Esophagus muscularis mucosa (tissue), 4 donors: ENCODE results near the gene RNU6-9. TPM values are rescaled to one million over a fixed set of nuclear protein-coding genes. Genes with fewer than 3 reads are reported as not detected.
A peak's percentile ranks its signal among the peaks of the same experiment; 100 is the strongest.

Experiments
- DNase-seq: peaks from one replicate; pipeline ENCODE4 v3.0.0-alpha.2; 2017; ENCODE audit errors: extremely low spot score
- H3K27ac ChIP-seq, 4 donors: fragments of 200-600 bp; sonication (generic); replicated peaks in 1 of 4; 1 replicate in 3 of 4; 2 replicates in 1 of 4; pipeline ENCODE4 v1.5.1; 2016 to 2019; ENCODE audit warnings: mild to moderate bottlenecking in 1 of 4
- H3K27me3 ChIP-seq, 4 donors: fragments of 200-600 bp; sonication (generic); one replicate each; pipeline versions ENCODE4 v1.5.1 to v1.6.0; 2016 to 2019
- H3K36me3 ChIP-seq, 4 donors: fragments of 200-600 bp; sonication (generic); one replicate each; pipeline ENCODE4 v1.5.1; 2016 to 2019
- H3K4me1 ChIP-seq, 4 donors: fragments of 200-600 bp; sonication (generic); one replicate each; pipeline ENCODE4 v1.5.1; 2016 to 2019
- H3K4me3 ChIP-seq, 4 donors: fragments of 200-600 bp; sonication (generic); 1 replicate in 2 of 4; 2 replicates in 2 of 4; pipeline ENCODE4 v1.5.1; 2016 to 2019; ENCODE audit warnings: mild to moderate bottlenecking in 4 of 4, moderate library complexity in 1 of 4
- H3K9me3 ChIP-seq, 4 donors: fragments of 200-600 bp; sonication (generic); 1 replicate in 3 of 4; 2 replicates in 1 of 4; pipeline ENCODE4 v1.5.1; 2016 to 2019
- EP300 ChIP-seq: sonication (generic); formaldehyde crosslinking; IDR thresholded peaks from one replicate; pipeline ENCODE4 v1.6.1; 2017; ENCODE audit warnings: antibody characterized with exemption
- POLR2A ChIP-seq: fragments of 450-650 bp; IDR thresholded peaks from one replicate; pipeline ENCODE4 v1.6.1; 2017; ENCODE audit warnings: antibody characterized with exemption, moderate library complexity, mild to moderate bottlenecking, low read depth
- POLR2AphosphoS5 ChIP-seq, 2 donors: sonication (generic); formaldehyde crosslinking; IDR thresholded peaks; one replicate each; pipeline ENCODE4 v1.6.1; 2017; ENCODE audit warnings: antibody characterized with exemption in 2 of 2
- WGBS: methylation state at CpG from one replicate; pipeline ENCODE4 v1.1.5; 2018; 5-methylcytosine and 5-hydroxymethylcytosine counted together
- intact Hi-C: fragments of 100-400 bp; cut with DNase I; formaldehyde crosslinking; loops from one replicate; pipeline ENCODE4 v1.15.1; 2023
- total RNA-seq, 4 donors: library from RNA; depleted of rRNA; stranded (reverse); fragments of >200 nt; gene quantifications; one replicate each; pipeline versions ENCODE4 v1.1.0 to v1.2.1, GENCODE V29; 2016
- TF ChIP-seq, protein P1 (sequence below), 3 experiments: fragments of 200-600 bp in 2 of 3; fragments of 450-650 bp in 1 of 3; sonication (generic) in 2 of 3; IDR thresholded peaks; one replicate each; pipeline ENCODE4 v1.5.1; 2017 to 2019; ENCODE audit warnings: antibody characterized with exemption in 3 of 3, mild to moderate bottlenecking in 2 of 3, moderate library complexity in 1 of 3

Gene RNU6-9
- total RNA-seq, 4 donors from 2014 or later = not detected

DNA sequence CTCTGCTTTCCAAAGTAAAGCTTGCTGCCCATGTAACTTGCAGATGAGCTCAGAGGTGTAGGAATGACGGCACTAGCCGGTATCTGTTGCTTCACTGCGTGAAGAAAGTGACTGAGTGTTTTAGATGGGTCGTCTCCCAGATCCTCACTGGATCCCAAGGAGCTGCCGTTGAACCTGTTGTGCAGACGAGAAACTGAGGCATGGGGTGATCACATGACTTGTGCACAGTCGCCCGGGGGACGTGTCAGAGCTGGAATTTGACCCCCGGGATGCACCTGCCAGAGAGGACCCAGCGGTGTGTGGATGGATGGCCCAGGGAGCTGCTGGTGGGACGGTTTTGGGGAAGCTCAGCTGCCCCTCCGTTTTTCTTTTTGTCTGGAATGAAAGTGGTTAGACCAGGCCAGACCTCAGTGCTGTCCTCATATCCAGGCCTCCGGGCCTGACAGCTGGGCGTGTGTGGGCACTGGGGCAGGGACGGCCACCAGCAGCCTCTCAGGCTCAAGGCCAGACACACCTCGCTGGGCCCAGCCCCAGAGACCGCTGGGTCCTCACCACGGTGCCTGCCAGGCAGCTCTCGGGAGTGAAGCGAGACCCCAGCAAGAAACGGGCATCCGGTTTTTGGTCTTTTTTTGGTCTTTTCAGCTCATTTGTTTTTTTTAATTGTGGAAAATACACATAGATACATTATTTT lies 45.1 kb downstream of the RNU6-9 start:
- intact Hi-C loops = no loop called here
- H3K27me3 ChIP-seq = no peaks in the 10 kb centered on the region
- no peak overlapping the region for H3K27ac ChIP-seq
- peaks cover 0 to 9% (median 7%) of the 10 kb centered on the region in 4 donors for H3K36me3 ChIP-seq
- DNase-seq = no peak
- no peak overlapping the region for H3K4me3 ChIP-seq
- TF ChIP-seq EP300 = no peak
- TF ChIP-seq, protein P1, sequence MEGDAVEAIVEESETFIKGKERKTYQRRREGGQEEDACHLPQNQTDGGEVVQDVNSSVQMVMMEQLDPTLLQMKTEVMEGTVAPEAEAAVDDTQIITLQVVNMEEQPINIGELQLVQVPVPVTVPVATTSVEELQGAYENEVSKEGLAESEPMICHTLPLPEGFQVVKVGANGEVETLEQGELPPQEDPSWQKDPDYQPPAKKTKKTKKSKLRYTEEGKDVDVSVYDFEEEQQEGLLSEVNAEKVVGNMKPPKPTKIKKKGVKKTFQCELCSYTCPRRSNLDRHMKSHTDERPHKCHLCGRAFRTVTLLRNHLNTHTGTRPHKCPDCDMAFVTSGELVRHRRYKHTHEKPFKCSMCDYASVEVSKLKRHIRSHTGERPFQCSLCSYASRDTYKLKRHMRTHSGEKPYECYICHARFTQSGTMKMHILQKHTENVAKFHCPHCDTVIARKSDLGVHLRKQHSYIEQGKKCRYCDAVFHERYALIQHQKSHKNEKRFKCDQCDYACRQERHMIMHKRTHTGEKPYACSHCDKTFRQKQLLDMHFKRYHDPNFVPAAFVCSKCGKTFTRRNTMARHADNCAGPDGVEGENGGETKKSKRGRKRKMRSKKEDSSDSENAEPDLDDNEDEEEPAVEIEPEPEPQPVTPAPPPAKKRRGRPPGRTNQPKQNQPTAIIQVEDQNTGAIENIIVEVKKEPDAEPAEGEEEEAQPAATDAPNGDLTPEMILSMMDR (IDR thresholded peaks at IDR 0.05) = no peak
- TF ChIP-seq POLR2AphosphoS5 (IDR thresholded peaks at IDR 0.05) = no peak
- no peak for TF ChIP-seq POLR2A
- WGBS = 89% methylated on average over 20 of the region's 23 CpGs
- peaks cover 29 to 51% (median 47%) of the 10 kb centered on the region in 4 donors for H3K4me1 ChIP-seq
- H3K9me3 ChIP-seq = no peaks in the 10 kb centered on the region

DNA sequence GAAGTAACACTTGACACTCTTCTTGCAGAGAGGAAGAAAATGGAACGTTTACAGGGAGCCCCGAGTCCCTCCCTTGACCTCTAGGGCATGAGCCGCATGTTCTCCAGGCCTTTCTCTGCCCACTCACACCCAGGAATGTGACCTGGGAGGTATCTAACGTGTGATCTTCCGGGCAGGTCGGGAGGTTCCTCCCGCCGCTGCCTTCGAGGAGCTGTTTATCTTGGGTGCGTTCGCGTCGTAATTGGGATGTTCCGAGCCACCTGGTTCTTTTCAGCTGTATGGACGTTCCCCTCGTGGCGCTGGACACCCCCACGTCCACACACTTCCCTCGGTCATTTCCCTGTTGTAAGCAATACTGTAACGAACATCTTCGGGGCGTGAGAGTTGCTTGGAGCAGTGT lies 46.2 kb downstream of the RNU6-9 start:
- Histone ChIP-seq H3K4me1 (peaks cover 18 to 41% (median 37%) of the 10 kb centered on the region in 4 donors), H3K4me3 (no peak overlapping the region), H3K9me3 (no peaks in the 10 kb centered on the region), H3K27me3 (no peaks in the 10 kb centered on the region), H3K27ac (no peak overlapping the region), H3K36me3 (peaks cover 0 to 9% (median 7%) of the 10 kb centered on the region in 4 donors)
- 91% methylated on average over 15 of the region's 22 CpGs for WGBS
- intact Hi-C loops = no loop called here
- DNase-seq = no peak
- TF ChIP-seq EP300 = no peak
- no peak for TF ChIP-seq POLR2A
- TF ChIP-seq, protein P1 (IDR thresholded peaks at IDR 0.05) = no peak
- no peak for TF ChIP-seq POLR2AphosphoS5 (IDR thresholded peaks at IDR 0.05)

DNA sequence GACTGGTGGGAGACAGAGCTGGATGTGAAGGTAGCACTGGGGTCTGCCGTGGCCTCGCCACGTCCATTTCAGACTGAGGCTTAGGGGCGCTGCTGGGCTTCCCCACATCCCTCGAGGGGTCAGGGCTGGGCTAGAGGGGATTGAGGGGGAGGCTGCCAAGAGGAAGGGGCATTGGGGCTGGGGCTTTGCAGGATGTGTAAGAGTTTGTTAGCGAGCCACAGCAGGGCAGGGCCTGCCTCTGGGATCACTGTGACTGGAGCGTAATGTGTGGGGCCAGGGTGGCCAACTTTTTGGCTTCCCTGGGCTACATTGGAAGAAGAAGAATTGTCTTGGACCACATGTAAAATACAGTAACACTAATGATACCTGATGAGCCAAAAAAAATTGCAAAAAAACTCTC lies 46.6 kb downstream of the RNU6-9 start:
- no peak for TF ChIP-seq POLR2AphosphoS5 (IDR thresholded peaks at IDR 0.05)
- TF ChIP-seq, protein P1 (IDR thresholded peaks at IDR 0.05) = no peak
- H3K9me3 ChIP-seq = no peaks in the 10 kb centered on the region
- peak overlapping the region; percentile 72 to 84 (median 79) for H3K27ac ChIP-seq
- no peak overlapping the region for H3K4me3 ChIP-seq
- H3K36me3 ChIP-seq = peaks cover 0 to 9% (median 7%) of the 10 kb centered on the region in 4 donors
- intact Hi-C loops = loop anchor here (5.0 kb wide), 1 partner anchor 37 kb away; no protein-coding TSS in a partner anchor
- DNase-seq = no peak
- no peaks in the 10 kb centered on the region for H3K27me3 ChIP-seq
- peaks cover 14 to 36% (median 32%) of the 10 kb centered on the region in 4 donors for H3K4me1 ChIP-seq
- WGBS = 93% methylated on average over 3 of the region's 7 CpGs

DNA sequence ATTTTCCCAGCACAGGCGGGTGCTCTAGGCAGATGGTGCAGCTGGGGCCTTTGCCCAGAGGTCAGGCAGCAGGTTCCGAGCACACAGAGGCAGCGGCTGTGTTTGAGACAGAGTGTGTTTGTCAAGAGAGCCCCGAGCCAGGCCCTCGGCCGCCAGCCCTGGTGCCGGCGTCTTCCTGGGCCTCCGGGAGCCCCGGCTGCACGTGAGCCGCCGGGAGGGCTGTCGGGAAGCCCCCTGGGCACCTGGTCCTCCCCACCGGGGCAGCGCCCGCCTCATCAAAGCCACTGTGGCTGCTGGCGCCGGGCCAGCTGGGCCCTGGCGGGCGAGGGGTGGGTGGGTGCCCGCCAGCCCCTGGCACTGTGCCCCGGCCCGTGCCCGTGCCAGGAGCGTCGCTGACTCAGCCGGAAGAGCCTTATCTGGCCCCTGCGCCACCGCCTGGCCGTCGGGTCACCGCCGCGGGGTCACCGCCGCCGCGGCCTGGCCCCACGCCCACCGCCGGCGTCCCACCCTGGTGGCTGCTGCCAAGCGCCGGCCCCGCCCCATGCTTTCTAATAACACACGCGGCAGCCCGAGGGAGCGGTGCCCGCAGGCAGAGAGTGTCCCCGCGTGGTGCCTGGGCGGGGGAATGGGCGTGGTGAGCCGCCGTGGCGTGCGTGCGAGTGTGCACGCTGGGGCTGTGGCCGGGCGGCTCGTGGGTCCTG lies 47.5 kb downstream of the RNU6-9 start:
- Histone ChIP-seq H3K4me1 (peaks cover 11 to 29% (median 24%) of the 10 kb centered on the region in 4 donors), H3K4me3 (peak overlapping the region; percentile 42 to 57 (median 44)), H3K36me3 (peaks cover 0 to 9% (median 7%) of the 10 kb centered on the region in 4 donors), H3K27ac (peak overlapping the region; percentile 72 to 84 (median 79)), H3K9me3 (no peaks in the 10 kb centered on the region), H3K27me3 (no peaks in the 10 kb centered on the region)
- no peak for TF ChIP-seq POLR2AphosphoS5 (IDR thresholded peaks at IDR 0.05)
- TF ChIP-seq, protein P1 (IDR thresholded peaks at IDR 0.05) = peak in 1 of 3 experiments; percentile 14
- no peak for TF ChIP-seq POLR2A
- no peak for TF ChIP-seq EP300
- 40% methylated on average over 1 of the region's 64 CpGs for WGBS
- intact Hi-C loops = loop anchor here (5.0 kb wide), 1 partner anchor 37 kb away; no protein-coding TSS in a partner anchor
- DNase-seq = no peak
